WTC11 (cell line): Measurements from ENCODE around the gene SPEF1. TPM values are rescaled to one million over a fixed set of nuclear protein-coding genes. Genes with fewer than 3 reads are reported as not detected.

ENCODE experiments used
- ATAC-seq: fragments of 200-7000 bp; cut with Tn5 transposase; 2 replicates; pipeline ENCODE4 v1.10.0; 2021; ENCODE audit warnings: mild to moderate bottlenecking, moderate library complexity
- CTCF ChIA-PET: fragments of 300-600 bp; sonication (Branson Sonifier 250); formaldehyde crosslinking; loops from one replicate; lab custom pipeline; 2021; ENCODE audit warnings: antibody characterized with exemption; lab: Charles Lee
- POLR2A ChIA-PET: fragments of 350-600 bp; sonication (Branson Sonifier 250); formaldehyde crosslinking; loops from one replicate; lab custom pipeline; 2021; ENCODE audit warnings: antibody characterized with exemption; lab: Charles Lee
- DNase-seq: peaks from one replicate; pipeline ENCODE4 v3.0.0; 2021; ENCODE audit warnings: low spot score
- H3K27ac Mint-ChIP-seq: 2 replicates; pipeline ENCODE4 v1.8.0; 2021; ENCODE audit warnings: mixed read lengths
- H3K27me3 Mint-ChIP-seq: 2 replicates; pipeline ENCODE4 v1.8.0; 2021; ENCODE audit warnings: low read depth, mild to moderate bottlenecking, moderate library complexity, mixed read lengths
- H3K36me3 Mint-ChIP-seq: 2 replicates; pipeline ENCODE4 v1.8.0; 2021; ENCODE audit warnings: mixed read lengths
- H3K4me1 Mint-ChIP-seq: 2 replicates; pipeline ENCODE4 v1.8.0; 2022; ENCODE audit warnings: mixed read lengths
- H3K4me3 Mint-ChIP-seq: 2 replicates; pipeline ENCODE4 v1.8.0; 2021; ENCODE audit warnings: mild to moderate bottlenecking, moderate library complexity, mixed read lengths
- H3K9me3 Mint-ChIP-seq: 2 replicates; pipeline ENCODE4 v1.8.0; 2021; ENCODE audit warnings: mixed read lengths
- E2F5 ChIP-seq: sonication (generic); formaldehyde crosslinking; IDR thresholded peaks from 2 replicates; pipeline ENCODE4 v1.8.1; 2022; ENCODE audit warnings: mild to moderate bottlenecking, moderate library complexity, missing genetic modification reagents
- ETV6 ChIP-seq: sonication (generic); formaldehyde crosslinking; IDR thresholded peaks from 2 replicates; pipeline ENCODE4 v1.8.1; 2022; ENCODE audit warnings: mild to moderate bottlenecking, missing genetic modification reagents
- FOXP1 ChIP-seq: sonication (generic); formaldehyde crosslinking; IDR thresholded peaks from 2 replicates; pipeline ENCODE4 v1.8.0; 2022; ENCODE audit warnings: missing genetic modification reagents, mild to moderate bottlenecking, moderate library complexity, borderline replicate concordance
- MAX ChIP-seq: sonication (generic); formaldehyde crosslinking; IDR thresholded peaks from 2 replicates; pipeline ENCODE4 v1.8.0; 2022; ENCODE audit warnings: mild to moderate bottlenecking, missing genetic modification reagents
- MXD4 ChIP-seq: fragments of 250-450 bp; sonication (Bioruptor Pico); IDR thresholded peaks from 2 replicates; pipeline ENCODE4 v1.8.0; 2021; ENCODE audit warnings: mild to moderate bottlenecking, moderate library complexity, borderline replicate concordance
- PRDM15 ChIP-seq: sonication (generic); formaldehyde crosslinking; IDR thresholded peaks from 2 replicates; pipeline ENCODE4 v1.8.0; 2022; ENCODE audit warnings: missing genetic modification reagents
- SMAD4 ChIP-seq: sonication (generic); formaldehyde crosslinking; IDR thresholded peaks from 2 replicates; pipeline ENCODE4 v1.8.0; 2022; ENCODE audit warnings: mild to moderate bottlenecking, missing genetic modification reagents
- SP1 ChIP-seq: sonication (generic); formaldehyde crosslinking; conservative IDR thresholded peaks from 2 replicates; pipeline ENCODE4 v1.8.1; 2022; ENCODE audit warnings: missing genetic modification reagents
- USF1 ChIP-seq: sonication (generic); formaldehyde crosslinking; IDR thresholded peaks from 2 replicates; pipeline ENCODE4 v1.8.0; 2022; ENCODE audit warnings: mild to moderate bottlenecking, missing genetic modification reagents
- USF2 ChIP-seq: sonication (generic); formaldehyde crosslinking; IDR thresholded peaks from 2 replicates; pipeline ENCODE4 v1.8.1; 2023; ENCODE audit warnings: mild to moderate bottlenecking, missing genetic modification reagents, moderate library complexity
- ZNF138 ChIP-seq: sonication (generic); formaldehyde crosslinking; conservative IDR thresholded peaks from 2 replicates; pipeline ENCODE4 v1.8.1; 2022; ENCODE audit warnings: mild to moderate bottlenecking, moderate library complexity, missing genetic modification reagents
- ZNF396 ChIP-seq: fragments of 250-450 bp; sonication (Bioruptor Pico); IDR thresholded peaks from 2 replicates; pipeline ENCODE4 v1.8.0; 2021; ENCODE audit warnings: mild to moderate bottlenecking, moderate library complexity, borderline replicate concordance
- ZNF423 ChIP-seq: fragments of 250-450 bp; sonication (Bioruptor Pico); IDR thresholded peaks from 2 replicates; pipeline ENCODE4 v2.1.2; 2022; ENCODE audit warnings: mild to moderate bottlenecking, moderate library complexity
- ZNF532 ChIP-seq: fragments of 250-450 bp; sonication (Bioruptor Pico); IDR thresholded peaks from 2 replicates; pipeline ENCODE4 v1.9.0; 2021; ENCODE audit warnings: mild to moderate bottlenecking, borderline replicate concordance
- total RNA-seq: library from RNA; stranded (reverse); gene quantifications from 3 replicates; pipeline ENCODE4 v1.2.3, GENCODE V29; 2021

Gene SPEF1
- total RNA-seq, 1 experiment from 2014 or later: 0.72 TPM

- TF ChIP-seq SP1: no peak
- no peak for TF ChIP-seq ZNF532 (CRISPR knock-in tag)
- TF ChIP-seq USF1 (CRISPR knock-in tag): no peak
- no peak for TF ChIP-seq FOXP1 (CRISPR knock-in tag)
- TF ChIP-seq SMAD4: no peak
- no peak for TF ChIP-seq ZNF396
Measured at GRCh38 chr20:3747471-3747870, 33.8 kb downstream of the SPEF1 start (continued).

- DNase-seq (no peak), ATAC-seq (peak; percentile 0; the same call in 1 of the 2 replicates)
- Mint-ChIP-seq H3K9me3 (no peaks in the 10 kb centered on the region), H3K27ac (no peak overlapping the region), H3K4me1 (peaks cover 18% of the 10 kb centered on the region), H3K27me3 (peaks cover 51% of the 10 kb centered on the region), H3K4me3 (peak overlapping the region; percentile 89), H3K36me3 (peaks cover 1% of the 10 kb centered on the region; the same call in 1 of the 2 replicates)
- TF ChIP-seq ZNF138: peak; percentile 79; the same call in 1 of the 2 replicates
- TF ChIP-seq MXD4 (CRISPR knock-in tag): no peak
- ChIA-PET POLR2A (interaction anchor here (0.8 to 1.5 kb wide), 3 partner anchors 13 to 22 kb away, joined by 3 to 13 read pairs (median 3); partner anchors contain the start of gene ADISSP), CTCF (interaction anchor here (0.5 to 2.8 kb wide), 33 partner anchors 9 to 339 kb away, joined by 3 to 28 read pairs (median 5); partner anchors contain the start of genes ADISSP, AP5S1, CENPB and HSPA12B)
Measured at GRCh38 chr20:3745686-3746173, 35.5 kb downstream of the SPEF1 start.

- Mint-ChIP-seq H3K4me1 (peaks cover 21% of the 10 kb centered on the region), H3K27ac (peak overlapping the region; percentile 88), H3K4me3 (peak overlapping the region; percentile 89), H3K9me3 (no peaks in the 10 kb centered on the region), H3K27me3 (peaks cover 44% of the 10 kb centered on the region), H3K36me3 (no peaks in the 10 kb centered on the region)
- POLR2A ChIA-PET: interaction anchor here (0.8 to 1.5 kb wide), 3 partner anchors 12 to 23 kb away, joined by 3 to 13 read pairs (median 3); partner anchors contain the start of gene ADISSP
- peak; percentile 43 for TF ChIP-seq MAX (CRISPR knock-in tag)
- no peak for TF ChIP-seq ZNF423 (CRISPR knock-in tag)
- peak; percentile 48; the same call in 1 of the 2 replicates for TF ChIP-seq USF1 (CRISPR knock-in tag)
- TF ChIP-seq PRDM15 (CRISPR knock-in tag): 0 out of 2 replicates have a peak, but pooled peaks have one; percentile 41
- TF ChIP-seq SP1: peak; percentile 45; the same call in 1 of the 2 replicates
- no peak for TF ChIP-seq E2F5 (CRISPR knock-in tag)
- TF ChIP-seq ETV6 (CRISPR knock-in tag): 0 out of 2 replicates have a peak, but pooled peaks have one; percentile 25
- TF ChIP-seq USF2 (CRISPR knock-in tag): peak; percentile 50
- CTCF ChIA-PET: interaction anchor here (0.6 to 2.8 kb wide), 33 partner anchors 8 to 340 kb away, joined by 3 to 28 read pairs (median 5); partner anchors contain the start of genes ADISSP, AP5S1, CENPB and HSPA12B
- DNase-seq (peak; percentile 100), ATAC-seq (peak; percentile 85)
Measured at GRCh38 chr20:3744806-3745685, 36.2 kb downstream of the SPEF1 start.
